ENCODE data around the gene ATG9A. TPM values are rescaled to one million over a fixed set of nuclear protein-coding genes. Genes with fewer than 3 reads are reported as not detected.
A peak's percentile ranks its signal among the peaks of the same experiment; 100 is the strongest.

The ATG9A gene
- total and polyA plus RNA-seq, 9 of the 15 experiments (the other 6 are each of a cell fraction or from before 2014, with no cell fraction given) = 0.25 to 65.6 (median 23.4) TPM

- CTCF ChIA-PET (ENCODE audit: low intra/inter-chr PET ratio) = no interaction called here
- in situ Hi-C loops (cut with MboI) = no loop called here
- FAIRE-seq = peak; percentile 32
- TF ChIP-seq CBFA2T2 (conservative IDR thresholded peaks at IDR 0.05) (no peak), E4F1 (CRISPR knock-in tag; IDR thresholded peaks at IDR 0.05; ENCODE audit: borderline replicate concordance) (no peak), NUFIP1 (IDR thresholded peaks at IDR 0.05; ENCODE audit: partially characterized antibody) (no peak), GTF2A2 (tag; IDR thresholded peaks at IDR 0.05) (no peak), ZNF133 (CRISPR knock-in tag; IDR thresholded peaks at IDR 0.05) (no peak), MAFK (IDR thresholded peaks at IDR 0.05; ENCODE audit: low read length) (0 out of 2 replicates have a peak, but pooled peaks have one; percentile 24), CREB5 (CRISPR knock-in tag; IDR thresholded peaks at IDR 0.05) (no peak), DPF2 (IDR thresholded peaks at IDR 0.05) (peak; percentile 12; the same call in 1 of the 2 replicates), KDM5B (IDR thresholded peaks at IDR 0.05; ENCODE audit: insufficient replicate concordance, low read depth, low read length) (no peak), RBM17 (IDR thresholded peaks at IDR 0.05; ENCODE audit: borderline replicate concordance, low read depth, low read length) (no peak), KAT2B (IDR thresholded peaks at IDR 0.05; ENCODE audit: low read depth, low read length) (no peak), CGGBP1 (CRISPR knock-in tag; IDR thresholded peaks at IDR 0.05) (no peak), POLR3A (IDR thresholded peaks at IDR 0.05; ENCODE audit: borderline replicate concordance, extremely low read depth, insufficient read depth, insufficient read length) (no peak), NCOA4 (IDR thresholded peaks at IDR 0.05; ENCODE audit: partially characterized antibody) (no peak), MEIS2 (IDR thresholded peaks at IDR 0.05; ENCODE audit: partially characterized antibody) (no peak), KDM2B (CRISPR knock-in tag; IDR thresholded peaks at IDR 0.05) (no peak)
- TF ChIP-seq, protein P1, sequence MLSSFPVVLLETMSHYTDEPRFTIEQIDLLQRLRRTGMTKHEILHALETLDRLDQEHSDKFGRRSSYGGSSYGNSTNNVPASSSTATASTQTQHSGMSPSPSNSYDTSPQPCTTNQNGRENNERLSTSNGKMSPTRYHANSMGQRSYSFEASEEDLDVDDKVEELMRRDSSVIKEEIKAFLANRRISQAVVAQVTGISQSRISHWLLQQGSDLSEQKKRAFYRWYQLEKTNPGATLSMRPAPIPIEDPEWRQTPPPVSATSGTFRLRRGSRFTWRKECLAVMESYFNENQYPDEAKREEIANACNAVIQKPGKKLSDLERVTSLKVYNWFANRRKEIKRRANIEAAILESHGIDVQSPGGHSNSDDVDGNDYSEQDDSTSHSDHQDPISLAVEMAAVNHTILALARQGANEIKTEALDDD (IDR thresholded peaks at IDR 0.05) = peak; percentile 81
Observed at GRCh38 chr2:219261024-219261855, 31.8 kb upstream of the ATG9A start.

More at GRCh38 chr2:219261024-219261855, 31.8 kb upstream of the ATG9A start:
- Histone ChIP-seq H3K4me1 (replicated peaks in 1 of 2; ENCODE audit: control insufficient read depth in 2 of 2, insufficient read depth in 2 of 2, low read length in 2 of 2) (peaks cover 4 to 21% of the 10 kb centered on the region in 2 experiments; a peak in 3 of 5 replicates), H3K9me1 (ENCODE audit: control insufficient read depth, insufficient read depth, low read length) (no peaks in the 10 kb centered on the region), H2AFZ (ENCODE audit: low read depth, low read length) (peak overlapping the region; percentile 77), H3K4me3 (no peak overlapping the region), H3K27ac (ENCODE audit: extremely low read depth, low read depth, low read length) (peak overlapping the region; percentile 56), H3K9ac (ENCODE audit: insufficient read depth in 1 of 2, low read depth in 2 of 2, low read length in 2 of 2) (peak overlapping the region in 1 of 2 experiments; percentile 36; a peak in 1 of 4 replicates), H3K36me3 (ENCODE audit: control insufficient read depth, insufficient read depth, low read length) (no peaks in the 10 kb centered on the region), H3K4me2 (ENCODE audit: insufficient read depth, low read length) (peak overlapping the region; percentile 20; the same call in 1 of the 2 replicates), H4K20me1 (replicated peaks; ENCODE audit: control insufficient read depth, insufficient read depth, low read length) (no peaks in the 10 kb centered on the region), H3K79me2 (ENCODE audit: control insufficient read depth, insufficient read depth, low read length) (no peaks in the 10 kb centered on the region), H3K27me3 (ENCODE audit: control insufficient read depth in 2 of 2, insufficient read depth in 2 of 2, low read length in 2 of 2) (no peaks in the 10 kb centered on the region), H3K9me3 (replicated peaks; ENCODE audit: control insufficient read depth, insufficient read depth, low read depth, low read length) (no peaks in the 10 kb centered on the region)
- peak; percentile 71 for ATAC-seq
- intact Hi-C loops (cut with micrococcal nuclease) = no loop called here
- POLR2A ChIA-PET = interaction anchor here (0.7 to 3.3 kb wide), 7 partner anchors 9 to 43 kb away, joined by 3 to 22 read pairs (median 6); partner anchors contain the start of genes ABCB6 and ANKZF1
- 36% methylated on average over 5 of the region's 5 CpGs for WGBS (ENCODE audit: insufficient coverage, low coverage, missing lambda C conversion rate)
- no TSS peak for BruUV-seq (replicated peaks)
- DNase-seq (ENCODE audit: extremely low read depth in 1 of 4, low spot score in 3 of 4) = peak in 2 of 4 experiments; percentile 16 to 41
